ENCODE measurements around the gene DUSP22.
"Not testable (repeated sequence)": the region's sequence is repeated elsewhere in the genome, so short reads cannot be mapped to it uniquely, and the experiment has no call there.

DUSP22 gene

GRCh38 chr6:280775-281468, 11.4 kb upstream of the DUSP22 start:
- no peak for DNase-seq

DNA sequence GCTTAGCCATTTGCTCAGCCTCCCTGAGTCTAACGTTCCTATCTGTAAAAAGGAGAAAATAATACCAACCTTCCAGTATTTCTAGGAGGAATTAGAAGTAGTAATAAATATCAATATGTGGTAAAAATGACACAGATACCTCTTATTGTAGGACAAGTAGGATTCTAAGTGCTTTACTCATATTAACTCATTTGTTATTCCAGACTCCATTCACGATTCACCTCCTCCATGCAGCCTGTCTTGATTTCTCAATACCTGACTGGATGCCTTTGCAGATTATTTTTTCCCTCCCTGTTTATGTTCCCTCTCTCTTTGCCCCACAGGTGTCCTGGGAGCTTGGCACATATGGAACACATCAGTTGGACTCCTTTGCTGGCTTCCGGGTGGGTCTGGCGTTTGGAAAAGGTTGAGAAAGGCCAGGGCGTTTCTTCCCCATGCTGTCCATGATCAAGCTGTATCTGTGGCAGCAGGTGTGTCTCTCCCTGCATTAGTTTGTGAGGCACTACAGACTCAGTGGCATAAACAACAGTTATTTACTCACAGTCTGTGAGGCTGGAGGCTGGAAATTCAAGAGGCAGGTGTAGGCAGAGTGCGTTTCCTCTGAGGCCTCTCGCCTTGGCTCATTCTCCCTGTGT, 10.7 kb upstream of the DUSP22 start:
- DNase-seq = no peak

- no peak for DNase-seq
Observed at GRCh38 chr6:282177-282866, 10.0 kb upstream of the DUSP22 start.

- DNase-seq = no peak
Observed at GRCh38 chr6:282867-283416, 9.3 kb upstream of the DUSP22 start.

DNA sequence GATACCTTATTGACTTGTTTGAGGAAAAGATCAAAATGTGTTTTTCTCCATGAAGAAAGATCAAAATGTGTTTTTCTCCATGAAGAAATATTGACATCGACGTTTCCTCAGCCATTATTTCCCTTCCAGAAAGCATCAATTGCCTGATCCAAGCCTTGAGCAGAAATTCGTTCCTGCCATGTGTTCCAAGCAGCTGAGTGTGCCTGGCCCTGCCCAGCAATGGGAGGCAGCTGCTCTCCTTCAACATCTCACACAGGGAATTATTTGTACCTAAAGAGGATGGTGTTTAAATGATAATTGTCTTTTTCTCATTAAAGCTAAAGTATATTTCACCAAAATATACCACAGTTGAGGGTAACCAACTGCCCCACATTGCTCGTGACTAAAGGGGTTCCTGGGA, 7.8 kb upstream of the DUSP22 start:
- no peak for DNase-seq

DNA sequence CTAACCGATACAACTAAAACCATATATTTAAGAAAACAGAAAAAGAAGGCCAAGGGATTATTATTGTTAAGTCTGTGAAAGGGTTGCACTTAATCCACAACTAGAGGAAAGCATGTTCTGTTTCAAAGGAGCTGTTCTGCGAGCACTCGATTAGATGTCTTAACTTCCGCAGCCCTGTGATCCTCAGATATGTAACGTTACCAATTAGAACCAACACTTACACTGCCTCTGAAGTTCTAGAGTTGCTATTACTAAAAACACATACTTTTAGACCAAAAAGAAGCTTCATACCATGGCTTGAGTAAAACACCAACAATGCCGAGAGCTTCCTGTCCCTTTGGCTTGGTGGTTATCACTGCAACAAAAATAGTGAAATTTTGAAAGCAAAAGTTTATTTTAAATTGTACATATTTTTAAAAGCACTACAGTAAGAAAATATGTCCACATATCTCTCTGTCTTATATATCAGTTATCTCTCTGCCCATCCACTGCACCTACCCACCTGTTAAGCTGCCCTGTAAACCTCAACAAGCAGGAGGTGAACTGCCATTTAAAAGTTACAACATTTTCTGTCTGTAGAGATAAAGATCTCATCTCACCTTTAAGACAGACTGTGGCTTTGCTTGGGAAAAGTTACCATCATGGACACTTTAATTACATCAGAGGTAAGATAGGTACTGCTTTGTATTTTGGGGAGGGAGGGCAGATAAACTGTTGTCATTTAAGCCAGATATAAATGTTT, 7.1 kb upstream of the DUSP22 start:
- DNase-seq = no peak

DNA sequence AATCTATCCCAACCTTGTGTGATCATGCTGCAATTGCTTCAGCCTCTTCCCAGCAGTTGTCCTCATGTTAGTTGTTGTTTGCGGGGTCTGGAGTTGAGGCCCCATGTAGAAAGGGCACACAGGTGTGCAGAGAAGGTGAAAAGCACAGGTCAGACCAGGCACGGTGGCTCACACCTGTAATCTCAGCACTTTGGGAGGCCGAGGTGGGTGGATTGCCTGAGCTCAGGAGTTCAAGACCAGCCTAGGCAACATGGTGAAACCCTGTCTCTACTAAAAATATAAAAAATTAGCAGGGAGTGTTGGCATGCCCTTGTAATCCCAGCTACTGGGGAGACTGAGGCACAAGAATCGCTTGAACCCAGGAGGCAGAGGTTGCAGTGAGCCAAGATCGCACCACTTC, 6.4 kb upstream of the DUSP22 start:
- not testable (repeated sequence) for DNase-seq

- no peak for DNase-seq
Observed at GRCh38 chr6:286681-287488, 5.4 kb upstream of the DUSP22 start.

- no peak for DNase-seq
Observed at GRCh38 chr6:287489-287860, 4.8 kb upstream of the DUSP22 start.

- no peak for DNase-seq
Observed at GRCh38 chr6:288866-289265, 3.4 kb upstream of the DUSP22 start.

GRCh38 chr6:290111-290922, 2.0 kb upstream of the DUSP22 start:
- DNase-seq = no peak

DNA sequence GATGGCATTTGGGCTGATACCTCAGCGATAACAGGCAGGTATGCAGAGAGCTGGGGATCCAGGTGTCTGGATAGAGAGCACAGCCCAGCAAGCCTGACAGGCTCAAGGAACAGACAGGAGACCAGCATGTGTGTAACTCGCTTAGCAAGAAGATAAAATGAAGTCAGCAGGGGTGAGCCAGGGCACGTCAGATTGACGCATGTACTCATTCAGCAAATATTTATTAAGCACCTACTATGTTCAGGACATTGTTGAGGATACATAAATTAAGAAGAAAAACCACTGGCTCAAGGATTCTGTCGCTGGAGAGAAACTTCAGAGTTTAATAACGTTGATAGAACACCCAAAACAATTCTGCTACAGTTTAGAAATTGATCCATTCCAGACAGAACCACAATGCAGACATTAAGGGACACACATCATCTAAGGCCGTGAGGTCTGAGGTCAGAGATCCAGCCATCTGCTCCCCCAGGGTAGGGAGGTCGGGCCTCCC, 1.0 kb upstream of the DUSP22 start:
- no peak for DNase-seq

DNA sequence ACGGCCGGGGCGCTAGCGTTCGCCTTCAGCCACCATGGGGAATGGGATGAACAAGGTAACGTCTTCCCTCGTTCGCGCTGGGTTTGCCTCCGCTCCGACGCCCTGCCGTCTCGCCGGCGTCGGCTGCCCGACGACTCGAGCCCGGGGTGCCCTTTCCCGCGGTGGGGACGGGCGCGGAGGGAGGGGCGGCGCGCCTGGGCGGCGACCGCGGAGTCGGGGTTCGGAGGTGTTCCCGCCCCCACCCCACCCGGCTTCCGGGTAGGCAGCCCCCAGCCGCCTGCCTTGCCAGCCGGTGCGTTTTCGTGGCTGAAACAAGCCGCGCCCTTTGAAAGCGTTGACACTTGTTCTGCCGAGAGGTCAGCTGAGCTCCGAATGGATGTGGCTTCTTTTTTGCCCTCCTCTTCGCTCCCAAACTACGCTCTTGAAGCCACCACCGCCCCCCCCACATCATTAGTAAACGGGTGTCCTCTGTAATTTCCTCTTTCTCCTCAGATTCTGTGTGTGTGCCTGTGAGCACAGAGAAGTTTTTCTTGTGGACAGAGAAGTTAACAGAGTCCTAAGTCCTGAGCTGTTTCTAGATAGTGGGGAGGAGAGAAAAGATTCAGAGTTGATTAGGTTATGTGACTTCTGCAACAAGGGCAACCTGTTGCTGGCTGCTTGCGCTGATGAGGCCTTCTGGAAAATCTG, 362 bp downstream of the DUSP22 start:
- DNase-seq = peak; percentile 74

- peak; percentile 38 for DNase-seq
Observed at GRCh38 chr6:293193-294174, 1.2 kb downstream of the DUSP22 start.

- no peak for DNase-seq
Observed at GRCh38 chr6:294656-295565, 2.6 kb downstream of the DUSP22 start.

DNA sequence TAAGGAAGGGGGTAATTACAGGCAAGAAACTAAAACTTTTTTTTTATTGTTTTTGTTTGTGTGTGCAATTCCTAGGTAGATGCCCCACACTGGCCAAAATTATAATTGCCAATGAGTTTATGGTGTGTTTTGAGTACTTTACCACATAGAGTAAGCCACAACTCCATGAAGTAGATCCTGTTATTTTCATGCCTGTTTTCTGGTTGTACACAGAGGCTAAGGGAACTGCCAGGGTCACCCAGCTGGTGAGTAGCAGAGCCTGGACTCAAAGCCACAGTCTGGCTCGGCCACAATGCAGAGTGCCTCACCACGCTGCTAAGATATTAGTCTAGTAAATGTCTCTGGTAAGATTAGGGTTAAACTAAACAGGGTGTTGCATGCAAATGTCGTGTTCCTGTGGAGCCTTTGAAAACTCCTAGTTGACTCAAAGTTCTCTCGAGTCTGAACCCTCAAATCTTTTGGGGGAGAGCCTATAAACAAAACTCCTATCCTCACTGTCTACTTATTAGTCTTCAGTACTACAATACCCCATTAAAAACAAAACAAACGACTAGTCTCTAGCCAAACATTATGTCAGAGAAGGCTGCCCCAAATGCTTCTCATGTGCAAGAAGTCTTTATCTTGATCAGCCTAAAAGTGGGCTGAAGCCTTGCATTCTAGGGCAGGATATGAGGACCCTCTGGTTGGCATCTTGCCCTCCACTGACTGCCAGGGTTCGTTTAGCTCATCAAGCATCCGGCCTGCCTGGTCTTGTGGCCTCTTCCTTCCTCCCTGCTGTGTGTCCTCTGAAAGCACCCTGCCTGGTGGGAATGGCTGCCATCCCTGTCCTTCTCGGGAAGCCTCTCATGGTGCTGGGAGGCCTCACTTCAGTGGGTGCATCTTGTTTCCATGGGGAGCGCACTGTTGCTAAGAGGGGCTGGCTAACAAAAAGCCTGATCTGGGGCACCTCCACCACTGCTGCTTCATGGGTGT, 4.2 kb downstream of the DUSP22 start:
- DNase-seq = no peak
